Caco-2 (cell line): Measurements from ENCODE around the gene THUMPD2. TPM values are rescaled to one million over a fixed set of nuclear protein-coding genes. Genes with fewer than 3 reads are reported as not detected.

Experiments used
- BruUV-seq: library from RNA; stranded (reverse); fragments of 400-500 nt; replicated peaks from 2 replicates; lab custom pipeline; 2021; lab: Mats Ljungman, UMichigan
- CTCF ChIA-PET: fragments of 300-600 bp; sonication (Branson Sonifier 250); formaldehyde crosslinking; loops from one replicate; lab custom pipeline; 2022; ENCODE audit warnings: antibody characterized with exemption; lab: Charles Lee
- POLR2A ChIA-PET: fragments of 300-600 bp; sonication (Branson Sonifier 250); formaldehyde crosslinking; loops from one replicate; lab custom pipeline; 2022; ENCODE audit warnings: antibody characterized with exemption; lab: Charles Lee
- DNase-seq, 2 experiments: peaks; one replicate each; pipeline versions ENCODE4 v3.0.0 to v3.0.0-alpha.2; 2020 to 2022
- H3K27me3 ChIP-seq: replicated peaks from 2 replicates; pipeline ENCODE4 v1.6.0; 2011; ENCODE audit warnings: low read length; ENCODE audit not compliant: control insufficient read depth, insufficient read depth
- H3K36me3 ChIP-seq: 2 replicates; pipeline ENCODE4 v1.5.1; 2011; ENCODE audit warnings: low read length; ENCODE audit not compliant: control insufficient read depth, insufficient read depth
- H3K4me1 ChIP-seq: fragments of 250-450 bp; sonication (Bioruptor Pico); 2 replicates; pipeline ENCODE4 v1.5.1; 2020; ENCODE audit warnings: mild to moderate bottlenecking
- H3K4me3 ChIP-seq: 2 replicates; pipeline ENCODE4 v1.5.1; 2011; ENCODE audit warnings: low read depth, mild to moderate bottlenecking, control low read depth, low read length
- H3K9me3 ChIP-seq: fragments of 250-450 bp; sonication (Bioruptor Pico); 2 replicates; pipeline ENCODE4 v1.5.1; 2020; ENCODE audit warnings: mild to moderate bottlenecking, moderate library complexity
- H3K27ac Mint-ChIP-seq: one replicate; pipeline ENCODE4 v1.8.0; 2022; ENCODE audit warnings: mixed read lengths; ENCODE audit not compliant: unreplicated experiment
- H3K27me3 Mint-ChIP-seq: one replicate; pipeline ENCODE4 v1.8.0; 2022; ENCODE audit warnings: mixed read lengths; ENCODE audit not compliant: insufficient read depth, unreplicated experiment
- H3K36me3 Mint-ChIP-seq: one replicate; pipeline ENCODE4 v1.8.0; 2022; ENCODE audit warnings: mild to moderate bottlenecking, mixed read lengths; ENCODE audit not compliant: insufficient read depth, unreplicated experiment
- H3K4me1 Mint-ChIP-seq: one replicate; pipeline ENCODE4 v1.8.0; 2022; ENCODE audit warnings: low read depth, mixed read lengths; ENCODE audit not compliant: unreplicated experiment
- H3K4me3 Mint-ChIP-seq: one replicate; pipeline ENCODE4 v1.8.0; 2022; ENCODE audit warnings: mild to moderate bottlenecking, moderate library complexity, mixed read lengths; ENCODE audit not compliant: unreplicated experiment
- H3K9me3 Mint-ChIP-seq: one replicate; pipeline ENCODE4 v1.8.0; 2022; ENCODE audit warnings: mixed read lengths; ENCODE audit not compliant: unreplicated experiment
- intact Hi-C: fragments of 100-400 bp; cut with micrococcal nuclease; formaldehyde crosslinking; loops from one replicate; pipeline ENCODE4 v1.10.0; 2022; ENCODE audit not compliant: unreplicated experiment
- total RNA-seq: library from RNA; stranded (reverse); gene quantifications from 2 replicates; pipeline ENCODE4 v1.2.3, GENCODE V29; 2022
- TF ChIP-seq, protein P1 (sequence below), 2 experiments: fragments of 200-600 bp in 1 of 2; IDR thresholded peaks; 1 replicate in 1 of 2; 2 replicates in 1 of 2; pipeline versions ENCODE4 v1.5.1 to v1.8.0; 2011 to 2022; ENCODE audit warnings: antibody characterized with exemption in 1 of 2, control low read depth in 1 of 2, inconsistent platforms in 1 of 2, low read depth in 1 of 2, low read length in 1 of 2, mild to moderate bottlenecking in 1 of 2, moderate library complexity in 1 of 2; ENCODE audit not compliant: insufficient read depth in 1 of 2, severe bottlenecking in 1 of 2, unreplicated experiment in 1 of 2

The THUMPD2 gene
- total RNA-seq, 1 experiment from 2014 or later = 13.8 TPM

DNA sequence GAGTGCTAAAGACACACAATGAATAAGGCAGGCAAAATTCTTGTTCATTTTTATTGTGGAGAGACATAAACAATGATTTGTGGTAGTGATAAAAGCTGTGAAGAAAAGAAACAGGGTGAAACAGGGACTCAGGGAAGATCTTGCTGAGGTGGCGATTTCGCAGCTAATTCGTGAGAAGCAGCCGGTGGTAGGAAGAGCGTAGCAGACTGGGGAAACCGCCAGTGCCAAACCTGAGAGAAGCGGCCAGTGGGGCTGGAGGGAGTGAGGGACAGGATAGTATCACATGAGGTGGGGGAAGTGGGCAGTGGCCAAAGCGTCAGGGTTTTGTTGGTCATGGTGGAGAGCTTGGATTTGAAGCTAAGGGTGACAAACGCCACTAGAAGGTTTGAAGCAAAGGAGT, 71.1 kb downstream of the THUMPD2 start:
- ChIA-PET POLR2A (no interaction called here), CTCF (no interaction called here)
- H3K36me3 Mint-ChIP-seq = no peaks in the 10 kb centered on the region
- no peaks in the 10 kb centered on the region for H3K4me1 Mint-ChIP-seq
- TF ChIP-seq, protein P1, sequence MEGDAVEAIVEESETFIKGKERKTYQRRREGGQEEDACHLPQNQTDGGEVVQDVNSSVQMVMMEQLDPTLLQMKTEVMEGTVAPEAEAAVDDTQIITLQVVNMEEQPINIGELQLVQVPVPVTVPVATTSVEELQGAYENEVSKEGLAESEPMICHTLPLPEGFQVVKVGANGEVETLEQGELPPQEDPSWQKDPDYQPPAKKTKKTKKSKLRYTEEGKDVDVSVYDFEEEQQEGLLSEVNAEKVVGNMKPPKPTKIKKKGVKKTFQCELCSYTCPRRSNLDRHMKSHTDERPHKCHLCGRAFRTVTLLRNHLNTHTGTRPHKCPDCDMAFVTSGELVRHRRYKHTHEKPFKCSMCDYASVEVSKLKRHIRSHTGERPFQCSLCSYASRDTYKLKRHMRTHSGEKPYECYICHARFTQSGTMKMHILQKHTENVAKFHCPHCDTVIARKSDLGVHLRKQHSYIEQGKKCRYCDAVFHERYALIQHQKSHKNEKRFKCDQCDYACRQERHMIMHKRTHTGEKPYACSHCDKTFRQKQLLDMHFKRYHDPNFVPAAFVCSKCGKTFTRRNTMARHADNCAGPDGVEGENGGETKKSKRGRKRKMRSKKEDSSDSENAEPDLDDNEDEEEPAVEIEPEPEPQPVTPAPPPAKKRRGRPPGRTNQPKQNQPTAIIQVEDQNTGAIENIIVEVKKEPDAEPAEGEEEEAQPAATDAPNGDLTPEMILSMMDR (IDR thresholded peaks at IDR 0.05; ENCODE audit: insufficient read depth in 1 of 2, low read depth in 1 of 2, low read length in 1 of 2, severe bottlenecking in 1 of 2, unreplicated experiment in 1 of 2) = no peak
- peaks cover 9% of the 10 kb centered on the region for H3K9me3 Mint-ChIP-seq
- no TSS peak for BruUV-seq
- intact Hi-C loops = no loop called here
- peaks cover 8% of the 10 kb centered on the region for H3K27me3 Mint-ChIP-seq
- no peak overlapping the region for H3K4me3 Mint-ChIP-seq
- H3K27me3 ChIP-seq = no peaks in the 10 kb centered on the region
- no peaks in the 10 kb centered on the region for H3K4me1 ChIP-seq
- no peak for DNase-seq
- H3K9me3 ChIP-seq = no peaks in the 10 kb centered on the region
- no peaks in the 10 kb centered on the region for H3K36me3 ChIP-seq
- no peak overlapping the region for H3K4me3 ChIP-seq
- no peak overlapping the region for H3K27ac Mint-ChIP-seq

DNA sequence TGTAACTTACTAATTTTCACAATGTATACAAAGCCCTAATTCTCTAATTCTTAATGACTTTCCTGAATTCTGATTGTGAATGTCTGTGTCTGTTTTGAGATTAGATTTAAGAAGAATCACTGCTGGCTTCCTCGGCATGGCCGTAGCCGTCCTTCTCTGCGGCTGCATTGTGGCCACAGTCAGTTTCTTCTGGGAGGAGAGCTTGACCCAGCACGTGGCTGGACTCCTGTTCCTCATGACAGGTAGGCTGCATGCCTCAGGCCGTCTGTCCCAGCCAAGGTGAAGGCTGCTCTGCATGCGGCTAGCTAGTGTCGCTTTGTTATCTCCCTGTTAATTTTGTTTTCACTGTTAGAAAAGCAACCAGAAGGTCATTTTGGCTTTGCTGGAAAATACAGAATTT, 72.1 kb downstream of the THUMPD2 start:
- no TSS peak for BruUV-seq
- no peak for DNase-seq
- H3K4me3 Mint-ChIP-seq = no peak overlapping the region

DNA sequence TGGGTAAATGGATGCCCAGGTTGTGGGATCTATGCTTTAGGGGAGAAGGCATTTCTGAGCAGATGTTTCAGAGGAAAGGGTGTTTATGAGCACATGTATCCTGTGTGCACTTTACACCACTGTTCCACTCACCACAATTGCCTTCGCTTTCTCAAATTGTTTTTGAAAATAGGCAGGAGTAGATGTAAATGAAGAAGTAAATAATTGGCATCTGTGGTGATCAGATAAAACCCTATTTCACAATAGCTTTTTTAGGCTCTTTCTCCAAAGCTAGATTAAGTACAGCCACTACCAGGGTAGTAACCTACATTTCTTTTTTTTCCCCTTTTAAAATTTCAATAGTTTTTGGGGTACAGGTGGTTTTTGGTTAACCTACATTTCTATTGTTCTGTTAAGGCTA, 72.7 kb downstream of the THUMPD2 start:
- H3K4me3 Mint-ChIP-seq = no peak overlapping the region
- CTCF ChIA-PET = no interaction called here
- no TSS peak for BruUV-seq
- POLR2A ChIA-PET = no interaction called here
- no peak overlapping the region for H3K4me3 ChIP-seq
- intact Hi-C loops = no loop called here
- H3K27me3 Mint-ChIP-seq = peaks cover 4% of the 10 kb centered on the region
- H3K27ac Mint-ChIP-seq = no peak overlapping the region
- H3K9me3 ChIP-seq = no peaks in the 10 kb centered on the region
- no peaks in the 10 kb centered on the region for H3K27me3 ChIP-seq
- no peaks in the 10 kb centered on the region for H3K36me3 ChIP-seq
- no peaks in the 10 kb centered on the region for H3K36me3 Mint-ChIP-seq
- H3K4me1 ChIP-seq = no peaks in the 10 kb centered on the region
- DNase-seq = no peak
- TF ChIP-seq, protein P1 (IDR thresholded peaks at IDR 0.05; ENCODE audit: insufficient read depth in 1 of 2, low read depth in 1 of 2, low read length in 1 of 2, severe bottlenecking in 1 of 2, unreplicated experiment in 1 of 2) = no peak
- H3K9me3 Mint-ChIP-seq = peaks cover 22% of the 10 kb centered on the region
- H3K4me1 Mint-ChIP-seq = no peaks in the 10 kb centered on the region

More for the DNA sequence above, 72.1 kb downstream of the THUMPD2 start:
- Mint-ChIP-seq H3K36me3 (no peaks in the 10 kb centered on the region), H3K27me3 (peaks cover 4% of the 10 kb centered on the region), H3K9me3 (peaks cover 16% of the 10 kb centered on the region), H3K27ac (no peak overlapping the region), H3K4me1 (no peaks in the 10 kb centered on the region)
- Histone ChIP-seq H3K4me1 (no peaks in the 10 kb centered on the region), H3K27me3 (no peaks in the 10 kb centered on the region), H3K36me3 (no peaks in the 10 kb centered on the region), H3K9me3 (no peaks in the 10 kb centered on the region), H3K4me3 (no peak overlapping the region)
- POLR2A ChIA-PET = no interaction called here
- TF ChIP-seq, protein P1 (IDR thresholded peaks at IDR 0.05; ENCODE audit: insufficient read depth in 1 of 2, low read depth in 1 of 2, low read length in 1 of 2, severe bottlenecking in 1 of 2, unreplicated experiment in 1 of 2) = no peak
- intact Hi-C loops = no loop called here
- CTCF ChIA-PET = no interaction called here
